ENCODE measurements around the gene SIGLEC11.

- TF ChIP-seq EP300 (IDR thresholded peaks at IDR 0.05) (no peak), POLR2A (IDR thresholded peaks at IDR 0.05) (no peak), CTCF (IDR thresholded peaks at IDR 0.05) (no peak)
Measured at GRCh38 chr19:50003254-50003788, 42.3 kb upstream of the SIGLEC11 start.

All from upper lobe of left lung (tissue), 4 donors.